Measurements from ENCODE around the gene TNFRSF8. TPM values are rescaled to one million over a fixed set of nuclear protein-coding genes. Genes with fewer than 3 reads are reported as not detected.
A peak's percentile ranks its signal among the peaks of the same experiment; 100 is the strongest.

The TNFRSF8 gene
- total RNA-seq, 1 donor from 2014 or later, result 2.2 TPM

GRCh38 chr1:12178511-12178910, 115.4 kb downstream of the TNFRSF8 start:
- Mint-ChIP-seq H3K4me3 (peak overlapping the region; percentile 42), H3K36me3 (ENCODE audit: low read depth) (peaks cover 49% of the 10 kb centered on the region), H3K27ac (peak overlapping the region; percentile 18), H3K27me3 (no peaks in the 10 kb centered on the region), H3K4me1 (peaks cover 89% of the 10 kb centered on the region), H3K9me3 (no peaks in the 10 kb centered on the region)
- DNase-seq, result no peak
- TF ChIP-seq, protein P1, sequence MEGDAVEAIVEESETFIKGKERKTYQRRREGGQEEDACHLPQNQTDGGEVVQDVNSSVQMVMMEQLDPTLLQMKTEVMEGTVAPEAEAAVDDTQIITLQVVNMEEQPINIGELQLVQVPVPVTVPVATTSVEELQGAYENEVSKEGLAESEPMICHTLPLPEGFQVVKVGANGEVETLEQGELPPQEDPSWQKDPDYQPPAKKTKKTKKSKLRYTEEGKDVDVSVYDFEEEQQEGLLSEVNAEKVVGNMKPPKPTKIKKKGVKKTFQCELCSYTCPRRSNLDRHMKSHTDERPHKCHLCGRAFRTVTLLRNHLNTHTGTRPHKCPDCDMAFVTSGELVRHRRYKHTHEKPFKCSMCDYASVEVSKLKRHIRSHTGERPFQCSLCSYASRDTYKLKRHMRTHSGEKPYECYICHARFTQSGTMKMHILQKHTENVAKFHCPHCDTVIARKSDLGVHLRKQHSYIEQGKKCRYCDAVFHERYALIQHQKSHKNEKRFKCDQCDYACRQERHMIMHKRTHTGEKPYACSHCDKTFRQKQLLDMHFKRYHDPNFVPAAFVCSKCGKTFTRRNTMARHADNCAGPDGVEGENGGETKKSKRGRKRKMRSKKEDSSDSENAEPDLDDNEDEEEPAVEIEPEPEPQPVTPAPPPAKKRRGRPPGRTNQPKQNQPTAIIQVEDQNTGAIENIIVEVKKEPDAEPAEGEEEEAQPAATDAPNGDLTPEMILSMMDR (IDR thresholded peaks at IDR 0.05), result no peak
- ATAC-seq (ENCODE audit: low read depth), result no peak
- ChIA-PET POLR2A (interaction anchor here (1.1 to 2.3 kb wide), 4 partner anchors 11 to 52 kb away, joined by 3 to 17 read pairs (median 4); partner anchors contain the start of gene TNFRSF1B), CTCF (interaction anchor here (1.1 to 8.2 kb wide), 2 partner anchors 18 to 54 kb away, joined by 5 to 36 read pairs; no protein-coding TSS in a partner anchor)
- intact Hi-C loops (cut with micrococcal nuclease), result loop anchor here (2.0 kb wide), 1 partner anchor 26 kb away; no protein-coding TSS in a partner anchor

- Mint-ChIP-seq H3K9me3 (no peaks in the 10 kb centered on the region), H3K4me1 (peaks cover 89% of the 10 kb centered on the region), H3K27ac (peak overlapping the region; percentile 11), H3K36me3 (ENCODE audit: low read depth) (peaks cover 48% of the 10 kb centered on the region), H3K4me3 (peak overlapping the region; percentile 6), H3K27me3 (no peaks in the 10 kb centered on the region)
- POLR2A ChIA-PET, result interaction anchor here (1.1 to 2.3 kb wide), 3 partner anchors 11 to 26 kb away, joined by 3 to 17 read pairs (median 3); partner anchors contain the start of gene TNFRSF1B
- CTCF ChIA-PET, result interaction anchor here (8.2 kb wide), 1 partner anchor 54 kb away, joined by 36 read pairs; no protein-coding TSS in a partner anchor
- peak; percentile 20 for ATAC-seq (ENCODE audit: low read depth)
- intact Hi-C loops (cut with micrococcal nuclease), result loop anchor here (2.0 kb wide), 1 partner anchor 26 kb away; no protein-coding TSS in a partner anchor
- TF ChIP-seq, protein P1 (IDR thresholded peaks at IDR 0.05), result no peak
- DNase-seq, result no peak
These were observed 116.0 kb downstream of the TNFRSF8 start for GRCh38 chr1:12179111-12179519.

- no peak for ATAC-seq (ENCODE audit: low read depth)
- H3K27ac Mint-ChIP-seq, result no peak overlapping the region
- ChIA-PET CTCF (interaction anchor here (0.6 to 8.2 kb wide), 2 partner anchors 55 to 514 kb away, joined by 5 to 36 read pairs; no protein-coding TSS in a partner anchor), POLR2A (interaction anchor here (1.1 kb wide), 1 partner anchor 26 kb away, joined by 3 read pairs; no protein-coding TSS in a partner anchor)
- no peak for DNase-seq
- H3K4me3 Mint-ChIP-seq, result no peak overlapping the region
- H3K9me3 Mint-ChIP-seq, result no peaks in the 10 kb centered on the region
- H3K36me3 Mint-ChIP-seq (ENCODE audit: low read depth), result peaks cover 48% of the 10 kb centered on the region
- TF ChIP-seq, protein P1 (IDR thresholded peaks at IDR 0.05), result no peak
- intact Hi-C loops (cut with micrococcal nuclease), result loop anchor here (2.0 to 5.0 kb wide), 2 partner anchors 25 to 37 kb away; no protein-coding TSS in a partner anchor
- no peaks in the 10 kb centered on the region for H3K27me3 Mint-ChIP-seq
- H3K4me1 Mint-ChIP-seq, result peaks cover 88% of the 10 kb centered on the region
These were observed 116.6 kb downstream of the TNFRSF8 start for GRCh38 chr1:12179676-12180075.

DNA sequence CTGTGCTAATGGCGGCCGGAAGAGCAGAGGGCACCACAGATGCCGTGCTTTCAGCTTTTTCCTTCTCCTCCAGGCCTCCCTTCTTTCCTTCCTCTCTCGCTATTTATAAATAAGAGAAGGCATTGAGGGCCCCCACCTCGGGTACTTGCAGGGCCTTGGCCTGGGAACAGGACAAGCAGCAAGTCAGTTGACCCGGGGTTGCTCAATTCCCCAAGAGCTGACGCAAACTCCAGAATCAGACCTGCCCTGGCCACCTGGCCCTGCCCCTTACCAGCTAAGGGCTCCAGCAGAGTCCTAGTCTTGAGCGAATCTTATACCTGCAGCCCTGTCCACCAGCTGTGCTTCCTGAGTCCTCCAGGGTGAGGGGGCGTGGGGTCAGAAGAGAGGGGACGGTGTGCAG, 117.2 kb downstream of the TNFRSF8 start:
- no peak for DNase-seq
- POLR2A ChIA-PET, result no interaction called here
- Mint-ChIP-seq H3K27me3 (no peaks in the 10 kb centered on the region), H3K9me3 (no peaks in the 10 kb centered on the region), H3K27ac (no peak overlapping the region), H3K4me1 (peaks cover 88% of the 10 kb centered on the region), H3K4me3 (no peak overlapping the region), H3K36me3 (ENCODE audit: low read depth) (peaks cover 47% of the 10 kb centered on the region)
- TF ChIP-seq, protein P1 (IDR thresholded peaks at IDR 0.05), result no peak
- intact Hi-C loops (cut with micrococcal nuclease), result loop anchor here (5.0 kb wide), 1 partner anchor 38 kb away; no protein-coding TSS in a partner anchor
- CTCF ChIA-PET, result interaction anchor here (8.2 kb wide), 1 partner anchor 55 kb away, joined by 36 read pairs; no protein-coding TSS in a partner anchor
- ATAC-seq (ENCODE audit: low read depth), result no peak

GRCh38 chr1:12180903-12181302, 117.8 kb downstream of the TNFRSF8 start:
- no peak overlapping the region for H3K27ac Mint-ChIP-seq
- no peak overlapping the region for H3K4me3 Mint-ChIP-seq
- TF ChIP-seq, protein P1 (IDR thresholded peaks at IDR 0.05), result no peak
- H3K36me3 Mint-ChIP-seq (ENCODE audit: low read depth), result peaks cover 43% of the 10 kb centered on the region
- no peak for ATAC-seq (ENCODE audit: low read depth)
- POLR2A ChIA-PET, result no interaction called here
- DNase-seq, result no peak
- no peaks in the 10 kb centered on the region for H3K9me3 Mint-ChIP-seq
- CTCF ChIA-PET, result interaction anchor here (8.2 kb wide), 1 partner anchor 56 kb away, joined by 36 read pairs; no protein-coding TSS in a partner anchor
- intact Hi-C loops (cut with micrococcal nuclease), result loop anchor here (5.0 kb wide), 1 partner anchor 39 kb away; no protein-coding TSS in a partner anchor
- H3K27me3 Mint-ChIP-seq, result no peaks in the 10 kb centered on the region
- H3K4me1 Mint-ChIP-seq, result peaks cover 87% of the 10 kb centered on the region

Measured in activated B cell treated with CpG ODN at 0.5 μM for 24 hours (primary cell).